ENCODE results near the gene GNAO1. TPM values are rescaled to one million over a fixed set of nuclear protein-coding genes. Genes with fewer than 3 reads are reported as not detected.

GNAO1 gene
- total and polyA plus RNA-seq, 9 of the 15 experiments (the other 6 are each of a cell fraction or from before 2014, with no cell fraction given), result 0.07 to 0.42 (median 0.08) TPM; not detected in 5

- H3K9me3 ChIP-seq (replicated peaks; ENCODE audit: control insufficient read depth, insufficient read depth, low read depth, low read length), result no peaks in the 10 kb centered on the region
- H3K4me2 ChIP-seq (ENCODE audit: insufficient read depth, low read length), result no peak overlapping the region
- H4K20me1 ChIP-seq (replicated peaks; ENCODE audit: control insufficient read depth, insufficient read depth, low read length), result no peaks in the 10 kb centered on the region
- H3K79me2 ChIP-seq (ENCODE audit: control insufficient read depth, insufficient read depth, low read length), result peaks cover 19% of the 10 kb centered on the region
- intact Hi-C loops (cut with micrococcal nuclease), result no loop called here
- ChIA-PET CTCF (ENCODE audit: low intra/inter-chr PET ratio) (no interaction called here), POLR2A (interaction anchor here (0.7 to 2.0 kb wide), 5 partner anchors 10 to 406 kb away, joined by 3 to 9 read pairs (median 4); no protein-coding TSS in a partner anchor)
- in situ Hi-C loops (cut with MboI), result no loop called here
- ATAC-seq (no peak), DNase-seq (ENCODE audit: extremely low read depth in 1 of 4, low spot score in 3 of 4) (no peak), FAIRE-seq (no peak)
- H3K27ac ChIP-seq (ENCODE audit: extremely low read depth, low read depth, low read length), result no peak overlapping the region
- no peaks in the 10 kb centered on the region for H3K27me3 ChIP-seq (ENCODE audit: control insufficient read depth in 2 of 2, insufficient read depth in 2 of 2, low read length in 2 of 2)
- whole genome bisulfite sequencing (ENCODE audit: insufficient coverage, low coverage, missing lambda C conversion rate), result 71% methylated on average over 6 of the region's 6 CpGs
- H3K9ac ChIP-seq (ENCODE audit: insufficient read depth in 1 of 2, low read depth in 2 of 2, low read length in 2 of 2), result 0 out of 4 replicates have a peak overlapping the region, but pooled peaks of 1 of the 2 experiments have one; percentile 23
- no peak for TF ChIP-seq PCBP2 (IDR thresholded peaks at IDR 0.05; ENCODE audit: low read depth, low read length, poor library complexity, severe bottlenecking)
- no peak for TF ChIP-seq U2AF1 (optimal IDR thresholded peaks at IDR 0.05; ENCODE audit: low read depth, low read length)
- peak in 1 of 3 experiments; percentile 24; a peak in 1 of 6 replicates for TF ChIP-seq ZBTB11 (CRISPR knock-in tag; IDR thresholded peaks at IDR 0.05)
- TF ChIP-seq SFPQ (IDR thresholded peaks at IDR 0.05; ENCODE audit: low read depth, low read length), result no peak
- TF ChIP-seq ZNF707 (CRISPR knock-in tag; conservative IDR thresholded peaks at IDR 0.05), result no peak
- BruUV-seq (replicated peaks), result no TSS peak
- no peak overlapping the region for H3K4me3 ChIP-seq
- no peak overlapping the region for H2AFZ ChIP-seq (ENCODE audit: low read depth, low read length)
- no peaks in the 10 kb centered on the region for H3K9me1 ChIP-seq (ENCODE audit: control insufficient read depth, insufficient read depth, low read length)
- H3K4me1 ChIP-seq (replicated peaks in 1 of 2; ENCODE audit: control insufficient read depth in 2 of 2, insufficient read depth in 2 of 2, low read length in 2 of 2), result peaks cover 0 to 3% of the 10 kb centered on the region in 2 experiments; a peak in 2 of 5 replicates
- H3K36me3 ChIP-seq (ENCODE audit: control insufficient read depth, insufficient read depth, low read length), result peaks cover 63% of the 10 kb centered on the region
Observed at GRCh38 chr16:56370875-56371659, 179.8 kb downstream of the GNAO1 start.
